Measurements from ENCODE around the gene CBLN2.

Gene CBLN2

GRCh38 chr18:72544092-72544886 lies at the start of gene CBLN2:
Gene CBLN2 (minus strand): TSS chr18:72544342. CDS start chr18:72542160, 2,182 bp downstream.
- no peak for DNase-seq (ENCODE audit: low read depth, low spot score)

- no peak for DNase-seq (ENCODE audit: low read depth, low spot score)
These were observed 44.2 kb upstream of the CBLN2 start for GRCh38 chr18:72588360-72588759.

GRCh38 chr18:72584787-72585186 lies 40.6 kb upstream of the CBLN2 start:
- no peak for DNase-seq (ENCODE audit: low read depth, low spot score)

GRCh38 chr18:72581976-72582375 lies 37.8 kb upstream of the CBLN2 start:
- DNase-seq (ENCODE audit: low read depth, low spot score): no peak

- DNase-seq (ENCODE audit: low read depth, low spot score): no peak
These were observed 28.8 kb upstream of the CBLN2 start for GRCh38 chr18:72572896-72573295.

GRCh38 chr18:72566290-72566689 lies 22.1 kb upstream of the CBLN2 start:
- no peak for DNase-seq (ENCODE audit: low read depth, low spot score)

- DNase-seq (ENCODE audit: low read depth, low spot score): no peak
These were observed 11.8 kb upstream of the CBLN2 start for GRCh38 chr18:72555968-72556367.

- no peak for DNase-seq (ENCODE audit: low read depth, low spot score)
These were observed 11.0 kb upstream of the CBLN2 start for GRCh38 chr18:72555101-72555500.

- DNase-seq (ENCODE audit: low read depth, low spot score): no peak
These were observed 636 bp downstream of the CBLN2 start for GRCh38 chr18:72543357-72544055.

- DNase-seq (ENCODE audit: low read depth, low spot score): no peak
These were observed 1.2 kb downstream of the CBLN2 start for GRCh38 chr18:72542984-72543356.

- DNase-seq (ENCODE audit: low read depth, low spot score): no peak
These were observed 1.8 kb downstream of the CBLN2 start for GRCh38 chr18:72542342-72542741.

GRCh38 chr18:72541871-72542332 lies 2.2 kb downstream of the CBLN2 start:
- no peak for DNase-seq (ENCODE audit: low read depth, low spot score)

- no peak for DNase-seq (ENCODE audit: low read depth, low spot score)
These were observed 4.2 kb downstream of the CBLN2 start for GRCh38 chr18:72539901-72540300.

GRCh38 chr18:72530622-72531021 lies 13.5 kb downstream of the CBLN2 start:
- no peak for DNase-seq (ENCODE audit: low read depth, low spot score)

GRCh38 chr18:72504866-72505265 lies 39.3 kb downstream of the CBLN2 start:
- DNase-seq (ENCODE audit: low read depth, low spot score): no peak

GRCh38 chr18:72502671-72503431 lies 41.3 kb downstream of the CBLN2 start:
- no peak for DNase-seq (ENCODE audit: low read depth, low spot score)

- no peak for DNase-seq (ENCODE audit: low read depth, low spot score)
These were observed 51.6 kb downstream of the CBLN2 start for GRCh38 chr18:72492497-72492896.
